ENCODE data around the gene SV2C.
"Not testable (repeated sequence)": the region's sequence is repeated elsewhere in the genome, so short reads cannot be mapped to it uniquely, and the experiment has no call there.

SV2C gene

GRCh38 chr5:76351176-76351575 is 268.0 kb downstream of the SV2C start:
- DNase-seq, result no peak

- no peak for DNase-seq
Observed at GRCh38 chr5:76351577-76351976, 268.4 kb downstream of the SV2C start.

- no peak for DNase-seq
Observed at GRCh38 chr5:76356887-76357286, 273.7 kb downstream of the SV2C start.

GRCh38 chr5:76363352-76364225 is 280.4 kb downstream of the SV2C start:
- no peak for DNase-seq

GRCh38 chr5:76364226-76364589 is 281.0 kb downstream of the SV2C start:
- no peak for DNase-seq

- no peak for DNase-seq
Observed at GRCh38 chr5:76365561-76365960, 282.4 kb downstream of the SV2C start.

GRCh38 chr5:76366596-76366995 is 283.4 kb downstream of the SV2C start:
- no peak for DNase-seq

- no peak for DNase-seq
Observed at GRCh38 chr5:76367623-76368371, 284.6 kb downstream of the SV2C start.

GRCh38 chr5:76368941-76369340 is 285.8 kb downstream of the SV2C start:
- no peak for DNase-seq

GRCh38 chr5:76369668-76370067 is 286.5 kb downstream of the SV2C start:
- not testable (repeated sequence) for DNase-seq

GRCh38 chr5:76371960-76372322 is 288.8 kb downstream of the SV2C start:
- no peak for DNase-seq

- DNase-seq, result peak; percentile 94
Observed at GRCh38 chr5:76372323-76373054, 289.3 kb downstream of the SV2C start.

- peak; percentile 37 for DNase-seq
Observed at GRCh38 chr5:76376148-76376865, 293.1 kb downstream of the SV2C start.

- DNase-seq, result no peak
Observed at GRCh38 chr5:76376866-76377230, 293.7 kb downstream of the SV2C start.

- no peak for DNase-seq
Observed at GRCh38 chr5:76378355-76378754, 295.2 kb downstream of the SV2C start.

- no peak for DNase-seq
Observed at GRCh38 chr5:76379316-76379715, 296.1 kb downstream of the SV2C start.

GRCh38 chr5:76379855-76380254 is 296.7 kb downstream of the SV2C start:
- DNase-seq, result no peak

GRCh38 chr5:76380346-76381066 is 297.3 kb downstream of the SV2C start:
- DNase-seq, result no peak

- no peak for DNase-seq
Observed at GRCh38 chr5:76383126-76383832, 300.1 kb downstream of the SV2C start.

GRCh38 chr5:76384189-76384588 is 301.0 kb downstream of the SV2C start:
- no peak for DNase-seq

- no peak for DNase-seq
Observed at GRCh38 chr5:76384705-76385104, 301.5 kb downstream of the SV2C start.

Data from fibroblast of skin of abdomen (primary cell).